GM12878 (cell line): ENCODE data around the gene ARMS2. TPM values are rescaled to one million over a fixed set of nuclear protein-coding genes. Genes with fewer than 3 reads are reported as not detected.

Experiments
- ATAC-seq: fragments of 200-7000 bp; cut with Tn5 transposase; 3 replicates; pipeline ENCODE4 v1.9.1; 2020; ENCODE audit warnings: mild to moderate bottlenecking, moderate library complexity
- BruUV-seq: library from RNA; stranded (reverse); fragments of 400-500 nt; replicated peaks from 2 replicates; lab custom pipeline; 2021; lab: Mats Ljungman, UMichigan
- CTCF ChIA-PET: fragments of 300-600 bp; sonication (Branson Sonifier 250); formaldehyde crosslinking; extraction: SDS; loops from one replicate; lab custom pipeline; 2021; ENCODE audit warnings: inconsistent platforms; lab: Yijun Ruan, JAX
- POLR2A ChIA-PET: fragments of 350-600 bp; formaldehyde crosslinking; extraction: SDS; loops from one replicate; lab custom pipeline; 2021; ENCODE audit warnings: inconsistent platforms; lab: Charles Lee
- RAD21 ChIA-PET: fragments of 300-600 bp; sonication (Branson Sonifier 250); formaldehyde crosslinking; loops from one replicate; lab custom pipeline; 2023; ENCODE audit warnings: antibody characterized with exemption; ENCODE audit not compliant: unreplicated experiment; lab: Charles Lee
- SMC1A ChIA-PET: fragments of 300-600 bp; sonication (Branson Sonifier 250); formaldehyde crosslinking; loops from one replicate; lab custom pipeline; 2023; ENCODE audit not compliant: unreplicated experiment, uncharacterized antibody; lab: Charles Lee
- DNase-seq: peaks from one replicate; pipeline ENCODE4 v3.0.0-alpha.2; 2011; ENCODE audit warnings: low read depth, low spot score
- FAIRE-seq: peaks from 3 replicates; lab custom pipeline; 2011; peaks lifted over from hg19 to GRCh38; lab: Jason Lieb, UNC
- H2AFZ ChIP-seq: 2 replicates; pipeline ENCODE4 v1.6.0; 2011; ENCODE audit warnings: low read depth, low read length, control low read depth; ENCODE audit not compliant: control insufficient read depth
- H3K27ac ChIP-seq: 2 replicates; pipeline ENCODE4 v1.5.1; 2011; ENCODE audit warnings: control low read depth; ENCODE audit not compliant: control insufficient read depth, insufficient read depth
- H3K27me3 ChIP-seq, 2 experiments: replicated peaks in 1 of 2; 2 replicates each; pipeline versions ENCODE4 v1.6.0 to v1.6.1; 2011; ENCODE audit warnings: low read length in 1 of 2; ENCODE audit not compliant: control insufficient read depth in 2 of 2, insufficient read depth in 2 of 2
- H3K36me3 ChIP-seq, 2 experiments: 2 replicates each; pipeline ENCODE4 v1.5.1; 2011; ENCODE audit warnings: low read length in 1 of 2; ENCODE audit not compliant: control insufficient read depth in 2 of 2, insufficient read depth in 2 of 2
- H3K4me1 ChIP-seq: 2 replicates; pipeline ENCODE4 v1.6.1; 2011; ENCODE audit warnings: mild to moderate bottlenecking, low read length, moderate library complexity, mixed read lengths; ENCODE audit not compliant: control insufficient read depth, insufficient read depth
- H3K4me2 ChIP-seq: 2 replicates; pipeline ENCODE4 v1.6.0; 2011; ENCODE audit warnings: control low read depth; ENCODE audit not compliant: control insufficient read depth, insufficient read depth
- H3K4me3 ChIP-seq: fragments of 200-600 bp; sonication (generic); 2 replicates; pipeline ENCODE4 v1.5.1; 2016
- H3K79me2 ChIP-seq: 2 replicates; pipeline ENCODE4 v1.6.0; 2011; ENCODE audit warnings: low read length; ENCODE audit not compliant: control insufficient read depth, insufficient read depth
- H3K9ac ChIP-seq: 2 replicates; pipeline ENCODE4 v1.8.0; 2011; ENCODE audit warnings: low read length, control low read depth, mixed read lengths; ENCODE audit not compliant: control insufficient read depth, insufficient read depth
- H3K9me3 ChIP-seq: replicated peaks from 3 replicates; pipeline ENCODE4 v1.5.1; 2011; ENCODE audit warnings: mild to moderate bottlenecking, low read length; ENCODE audit not compliant: control insufficient read depth, insufficient read depth
- H4K20me1 ChIP-seq: 2 replicates; pipeline ENCODE4 v1.6.0; 2011; ENCODE audit not compliant: control insufficient read depth, insufficient read depth
- BRCA1 ChIP-seq: IDR thresholded peaks from 2 replicates; pipeline ENCODE4 v1.6.1; 2011; ENCODE audit warnings: low read depth, low read length, improper control_type of control experiment
- CBFB ChIP-seq: IDR thresholded peaks from 2 replicates; pipeline ENCODE4 v1.6.1; 2016; ENCODE audit warnings: antibody characterized with exemption, low read depth
- CBX5 ChIP-seq: sonication (generic); IDR thresholded peaks from 2 replicates; pipeline ENCODE4 v1.6.1; 2016; ENCODE audit warnings: low read depth, moderate library complexity, mild to moderate bottlenecking, inconsistent platforms
- HCFC1 ChIP-seq: fragments of 150-350 bp; IDR thresholded peaks from 2 replicates; pipeline ENCODE4 v1.6.1; 2014; ENCODE audit warnings: low read length
- HDAC6 ChIP-seq: fragments of 200-600 bp; sonication (generic); IDR thresholded peaks from one replicate; pipeline ENCODE4 v1.8.0; 2017; ENCODE audit warnings: antibody characterized with exemption; ENCODE audit not compliant: unreplicated experiment
- SUZ12 ChIP-seq: fragments of 200-600 bp; sonication (generic); IDR thresholded peaks from one replicate; pipeline ENCODE4 v1.6.1; 2018; ENCODE audit warnings: antibody characterized with exemption, mild to moderate bottlenecking; ENCODE audit not compliant: unreplicated experiment
- ZNF207 ChIP-seq: fragments of 450-650 bp; IDR thresholded peaks from 2 replicates; pipeline ENCODE4 v1.6.1; 2014; ENCODE audit warnings: antibody characterized with exemption, mild to moderate bottlenecking, borderline replicate concordance
- ZNF622 ChIP-seq: fragments of 450-650 bp; IDR thresholded peaks from 2 replicates; pipeline ENCODE4 v1.6.1; 2017; ENCODE audit warnings: mild to moderate bottlenecking, inconsistent platforms
- ZZZ3 ChIP-seq: IDR thresholded peaks from 2 replicates; pipeline ENCODE4 v1.6.1; 2011; ENCODE audit warnings: low read depth; ENCODE audit not compliant: control insufficient read depth, insufficient read length
- WGBS: methylation state at CpG from one replicate; pipeline ENCODE4 v1.1.6; 2016; ENCODE audit warnings: low lambda C conversion rate; ENCODE audit not compliant: insufficient replicate concordance, insufficient coverage; ENCODE audit errors: missing lambda C conversion rate; 5-methylcytosine and 5-hydroxymethylcytosine counted together
- in situ Hi-C: fragments of 300-500 bp; cut with MboI; formaldehyde crosslinking; loops from 9 replicates; pipeline ENCODE4 v1.14.3; 2018; ENCODE audit warnings: mixed read lengths
- intact Hi-C: fragments of 100-400 bp; cut with micrococcal nuclease; formaldehyde crosslinking; loops from one replicate; pipeline ENCODE4 v1.14.2; 2022; ENCODE audit not compliant: unreplicated experiment
- polyA plus RNA-seq, 11 experiments: library from polyadenylated mRNA; depleted of rRNA in 4 of 11; unstranded in 6 of 11; stranded (reverse) in 5 of 11; fragments of >200 nt; fragmentation: Nextera tagmentation in 4 of 11; fragmentation: Illumina TruSeq in 1 of 11; extraction: Ambion mirVana in 4 of 11; extraction: Trizol in 1 of 11; gene quantifications; 1 replicate in 1 of 11; 2 replicates in 10 of 11; pipeline versions ENCODE4 v1.2.1 to v1.2.3, GENCODE V29; 2011 to 2016; ENCODE audit warnings: inconsistent platforms in 2 of 11, missing spikeins in 2 of 11, low read depth in 1 of 11
- total RNA-seq, 4 experiments: library from RNA; depleted of rRNA in 3 of 4; stranded (reverse); fragments of >200 nt in 3 of 4; fragmentation: Illumina TruSeq in 1 of 4; extraction: Trizol in 1 of 4; gene quantifications; 2 replicates each; pipeline versions ENCODE4 v1.2.1 to v1.2.3, GENCODE V29; 2013 to 2021
- TF ChIP-seq, protein P1 (sequence below): IDR thresholded peaks from 2 replicates; pipeline ENCODE4 v1.6.1; 2012; ENCODE audit warnings: low read depth, low read length, improper control_type of control experiment
- TF ChIP-seq, protein P2 (sequence below): IDR thresholded peaks from 2 replicates; pipeline ENCODE4 v1.6.1; 2011; ENCODE audit warnings: low read depth, low read length, improper control_type of control experiment, borderline replicate concordance
- TF ChIP-seq, protein P3 (sequence below): fragments of 450-650 bp; IDR thresholded peaks from 2 replicates; pipeline ENCODE4 v1.6.1; 2018; ENCODE audit warnings: borderline replicate concordance, mild to moderate bottlenecking; ENCODE audit not compliant: partially characterized antibody

Gene ARMS2
- total and polyA plus RNA-seq, 10 of the 15 experiments (the other 5 are each of a cell fraction or from before 2014, with no cell fraction given), result not detected

DNA sequence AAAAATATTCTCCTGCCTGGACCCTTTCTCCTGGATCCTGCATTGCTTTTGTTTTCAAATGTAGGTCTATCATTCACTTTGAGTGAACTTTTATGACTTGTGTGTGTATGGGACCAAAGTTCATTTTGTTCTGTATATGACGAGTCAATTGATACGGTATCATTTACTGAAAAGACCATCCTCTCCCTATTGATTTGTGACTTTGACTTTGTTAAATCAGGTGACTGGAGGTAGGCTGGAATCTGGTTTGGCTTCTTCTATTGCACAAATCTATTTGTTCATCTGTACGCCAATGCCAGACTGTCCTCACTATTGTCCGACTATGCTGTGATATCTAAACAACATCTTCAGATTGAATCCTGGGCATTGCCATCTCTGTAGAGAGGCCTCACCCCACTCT, 5.3 kb upstream of the ARMS2 start:
- ChIA-PET RAD21 (no interaction called here), CTCF (no interaction called here), POLR2A (no interaction called here), SMC1A (no interaction called here)
- Histone ChIP-seq H3K27ac (no peak overlapping the region), H3K4me3 (no peak overlapping the region), H3K79me2 (no peaks in the 10 kb centered on the region), H3K4me2 (no peak overlapping the region), H3K36me3 (no peaks in the 10 kb centered on the region), H3K9me3 (no peaks in the 10 kb centered on the region), H3K27me3 (no peaks in the 10 kb centered on the region), H4K20me1 (no peaks in the 10 kb centered on the region), H3K4me1 (no peaks in the 10 kb centered on the region), H3K9ac (no peak overlapping the region), H2AFZ (no peak overlapping the region)
- ATAC-seq (no peak), DNase-seq (no peak), FAIRE-seq (no peak)
- TF ChIP-seq BRCA1, result no peak
- TF ChIP-seq CBX5, result no peak
- no peak for TF ChIP-seq SUZ12
- TF ChIP-seq CBFB, result no peak
- no peak for TF ChIP-seq HCFC1
- TF ChIP-seq, protein P1, sequence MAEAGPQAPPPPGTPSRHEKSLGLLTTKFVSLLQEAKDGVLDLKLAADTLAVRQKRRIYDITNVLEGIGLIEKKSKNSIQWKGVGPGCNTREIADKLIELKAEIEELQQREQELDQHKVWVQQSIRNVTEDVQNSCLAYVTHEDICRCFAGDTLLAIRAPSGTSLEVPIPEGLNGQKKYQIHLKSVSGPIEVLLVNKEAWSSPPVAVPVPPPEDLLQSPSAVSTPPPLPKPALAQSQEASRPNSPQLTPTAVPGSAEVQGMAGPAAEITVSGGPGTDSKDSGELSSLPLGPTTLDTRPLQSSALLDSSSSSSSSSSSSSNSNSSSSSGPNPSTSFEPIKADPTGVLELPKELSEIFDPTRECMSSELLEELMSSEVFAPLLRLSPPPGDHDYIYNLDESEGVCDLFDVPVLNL, result no peak
- in situ Hi-C loops, result no loop called here
- intact Hi-C loops, result no loop called here
- BruUV-seq, result no TSS peak
- WGBS, result 54% methylated on average over 4 of the region's 4 CpGs

DNA sequence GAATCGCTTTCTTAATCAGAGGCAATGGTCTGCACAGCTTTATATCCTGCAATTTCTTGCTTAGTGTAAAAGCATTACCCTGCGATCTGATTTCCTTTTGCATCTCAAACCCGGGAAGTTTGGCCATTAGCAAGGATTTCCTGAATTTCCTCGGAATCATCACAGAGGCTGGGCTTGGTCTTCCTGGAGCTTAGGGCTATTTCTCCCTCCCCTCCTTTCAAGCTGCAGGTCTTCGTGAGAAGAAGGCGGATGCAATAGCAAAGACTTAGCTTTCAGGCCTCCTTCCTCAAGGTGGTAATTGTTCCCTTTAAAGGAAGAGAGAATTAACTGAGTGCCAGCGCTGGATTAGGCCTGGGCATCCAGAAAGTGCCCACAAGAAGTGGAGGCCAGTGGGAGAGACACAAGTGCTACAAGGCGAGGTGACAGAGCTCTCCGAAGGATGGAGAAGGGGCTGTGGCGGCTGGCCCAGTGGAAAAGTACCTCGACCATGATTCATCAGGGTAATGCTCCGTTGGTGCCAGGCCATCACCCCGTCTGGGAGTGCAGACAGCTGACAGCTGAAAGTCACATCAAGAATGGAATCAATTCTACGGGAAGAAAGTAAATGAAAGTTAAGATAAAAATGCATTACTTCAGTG, 4.0 kb upstream of the ARMS2 start:
- Histone ChIP-seq H4K20me1 (no peaks in the 10 kb centered on the region), H3K36me3 (no peaks in the 10 kb centered on the region), H3K9me3 (no peaks in the 10 kb centered on the region), H3K4me3 (no peak overlapping the region), H2AFZ (no peak overlapping the region), H3K79me2 (no peaks in the 10 kb centered on the region), H3K4me2 (no peak overlapping the region), H3K4me1 (no peaks in the 10 kb centered on the region), H3K27ac (no peak overlapping the region), H3K9ac (no peak overlapping the region), H3K27me3 (no peaks in the 10 kb centered on the region; a peak in 1 of 4 replicates)
- CTCF ChIA-PET, result interaction anchor here (0.6 to 1.4 kb wide), 4 partner anchors 15 to 724 kb away, joined by 3 to 5 read pairs (median 4); no protein-coding TSS in a partner anchor
- RAD21 ChIA-PET, result no interaction called here
- DNase-seq, result no peak
- POLR2A ChIA-PET, result no interaction called here
- in situ Hi-C loops, result no loop called here
- intact Hi-C loops, result no loop called here
- ATAC-seq, result no peak
- BruUV-seq, result no TSS peak
- FAIRE-seq, result no peak
- 29% methylated on average over 14 of the region's 14 CpGs for WGBS
- SMC1A ChIA-PET, result interaction anchor here (0.7 kb wide), 1 partner anchor 117 kb away, joined by 3 read pairs; no protein-coding TSS in a partner anchor
- no peak for TF ChIP-seq ZZZ3
- TF ChIP-seq ZNF622, result no peak
- TF ChIP-seq, protein P2, sequence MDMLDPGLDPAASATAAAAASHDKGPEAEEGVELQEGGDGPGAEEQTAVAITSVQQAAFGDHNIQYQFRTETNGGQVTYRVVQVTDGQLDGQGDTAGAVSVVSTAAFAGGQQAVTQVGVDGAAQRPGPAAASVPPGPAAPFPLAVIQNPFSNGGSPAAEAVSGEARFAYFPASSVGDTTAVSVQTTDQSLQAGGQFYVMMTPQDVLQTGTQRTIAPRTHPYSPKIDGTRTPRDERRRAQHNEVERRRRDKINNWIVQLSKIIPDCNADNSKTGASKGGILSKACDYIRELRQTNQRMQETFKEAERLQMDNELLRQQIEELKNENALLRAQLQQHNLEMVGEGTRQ, result no peak
- no peak for TF ChIP-seq ZNF207
- TF ChIP-seq, protein P3, sequence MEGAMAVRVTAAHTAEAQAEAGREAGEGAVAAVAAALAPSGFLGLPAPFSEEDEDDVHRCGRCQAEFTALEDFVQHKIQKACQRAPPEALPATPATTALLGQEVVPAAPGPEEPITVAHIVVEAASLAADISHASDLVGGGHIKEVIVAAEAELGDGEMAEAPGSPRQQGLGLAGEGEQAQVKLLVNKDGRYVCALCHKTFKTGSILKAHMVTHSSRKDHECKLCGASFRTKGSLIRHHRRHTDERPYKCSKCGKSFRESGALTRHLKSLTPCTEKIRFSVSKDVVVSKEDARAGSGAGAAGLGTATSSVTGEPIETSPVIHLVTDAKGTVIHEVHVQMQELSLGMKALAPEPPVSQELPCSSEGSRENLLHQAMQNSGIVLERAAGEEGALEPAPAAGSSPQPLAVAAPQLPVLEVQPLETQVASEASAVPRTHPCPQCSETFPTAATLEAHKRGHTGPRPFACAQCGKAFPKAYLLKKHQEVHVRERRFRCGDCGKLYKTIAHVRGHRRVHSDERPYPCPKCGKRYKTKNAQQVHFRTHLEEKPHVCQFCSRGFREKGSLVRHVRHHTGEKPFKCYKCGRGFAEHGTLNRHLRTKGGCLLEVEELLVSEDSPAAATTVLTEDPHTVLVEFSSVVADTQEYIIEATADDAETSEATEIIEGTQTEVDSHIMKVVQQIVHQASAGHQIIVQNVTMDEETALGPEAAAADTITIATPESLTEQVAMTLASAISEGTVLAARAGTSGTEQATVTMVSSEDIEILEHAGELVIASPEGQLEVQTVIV, result no peak
- TF ChIP-seq HDAC6, result no peak
